ENCODE measurements around the gene GCN1.

Gene GCN1

DNA sequence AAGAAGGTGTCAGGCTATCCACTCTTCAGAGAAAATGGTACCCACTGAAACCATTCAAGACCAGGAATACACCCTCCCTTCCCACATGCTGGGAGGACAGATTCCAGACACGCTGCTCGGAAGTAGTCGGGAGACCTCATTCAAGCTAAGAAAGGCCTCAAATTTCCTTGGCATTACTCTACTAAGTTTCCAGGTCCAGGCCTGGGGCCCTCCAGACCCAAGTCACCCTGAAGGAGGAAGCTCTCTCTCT, 33.5 kb upstream of the GCN1 start:
- no peak for DNase-seq (ENCODE audit: low read depth)
- H3K4me3 ChIP-seq (ENCODE audit: low read depth, low read length): no peak overlapping the region
- TF ChIP-seq CTCF (IDR thresholded peaks at IDR 0.05; ENCODE audit: insufficient read depth, low read depth, low read length, missing control alignments): no peak

- no peak for TF ChIP-seq CTCF (IDR thresholded peaks at IDR 0.05; ENCODE audit: insufficient read depth, low read depth, low read length, missing control alignments)
- DNase-seq (ENCODE audit: low read depth): no peak
- H3K4me3 ChIP-seq (ENCODE audit: low read depth, low read length): no peak overlapping the region
Observed at GRCh38 chr12:120227233-120228040, 32.9 kb upstream of the GCN1 start.

- no peak for DNase-seq (ENCODE audit: low read depth)
- no peak for TF ChIP-seq CTCF (IDR thresholded peaks at IDR 0.05; ENCODE audit: insufficient read depth, low read depth, low read length, missing control alignments)
- H3K4me3 ChIP-seq (ENCODE audit: low read depth, low read length): no peak overlapping the region
Observed at GRCh38 chr12:120225852-120226640, 31.5 kb upstream of the GCN1 start.

- TF ChIP-seq CTCF (IDR thresholded peaks at IDR 0.05; ENCODE audit: insufficient read depth, low read depth, low read length, missing control alignments): no peak
- H3K4me3 ChIP-seq (ENCODE audit: low read depth, low read length): no peak overlapping the region
- DNase-seq (ENCODE audit: low read depth): no peak
Observed at GRCh38 chr12:120225200-120225558, 30.7 kb upstream of the GCN1 start.

GRCh38 chr12:120224304-120225199, 30.0 kb upstream of the GCN1 start:
- no peak overlapping the region for H3K4me3 ChIP-seq (ENCODE audit: low read depth, low read length)
- no peak for TF ChIP-seq CTCF (IDR thresholded peaks at IDR 0.05; ENCODE audit: insufficient read depth, low read depth, low read length, missing control alignments)

GRCh38 chr12:120223458-120224303, 29.2 kb upstream of the GCN1 start:
- no peak for DNase-seq (ENCODE audit: low read depth)
- H3K4me3 ChIP-seq (ENCODE audit: low read depth, low read length): no peak overlapping the region
- no peak for TF ChIP-seq CTCF (IDR thresholded peaks at IDR 0.05; ENCODE audit: insufficient read depth, low read depth, low read length, missing control alignments)

More at GRCh38 chr12:120224304-120225199, 30.0 kb upstream of the GCN1 start:
- DNase-seq (ENCODE audit: low read depth): no peak

Data from GM12865 (cell line).